GM19463 (cell line): ENCODE measurements around the gene BAIAP2L1.
"Not testable (repeated sequence)": the region's sequence is repeated elsewhere in the genome, so short reads cannot be mapped to it uniquely, and the experiment has no call there.

Experiments used
- ATAC-seq: cut with Tn5 transposase; IDR thresholded peaks from one replicate; pipeline ENCODE4 v1.9.1; 2021; ENCODE audit warnings: mild to moderate bottlenecking, moderate library complexity; ENCODE audit not compliant: unreplicated experiment

The BAIAP2L1 gene

GRCh38 chr7:98323597-98324322 lies 77.1 kb downstream of the BAIAP2L1 start:
- no peak for ATAC-seq

DNA sequence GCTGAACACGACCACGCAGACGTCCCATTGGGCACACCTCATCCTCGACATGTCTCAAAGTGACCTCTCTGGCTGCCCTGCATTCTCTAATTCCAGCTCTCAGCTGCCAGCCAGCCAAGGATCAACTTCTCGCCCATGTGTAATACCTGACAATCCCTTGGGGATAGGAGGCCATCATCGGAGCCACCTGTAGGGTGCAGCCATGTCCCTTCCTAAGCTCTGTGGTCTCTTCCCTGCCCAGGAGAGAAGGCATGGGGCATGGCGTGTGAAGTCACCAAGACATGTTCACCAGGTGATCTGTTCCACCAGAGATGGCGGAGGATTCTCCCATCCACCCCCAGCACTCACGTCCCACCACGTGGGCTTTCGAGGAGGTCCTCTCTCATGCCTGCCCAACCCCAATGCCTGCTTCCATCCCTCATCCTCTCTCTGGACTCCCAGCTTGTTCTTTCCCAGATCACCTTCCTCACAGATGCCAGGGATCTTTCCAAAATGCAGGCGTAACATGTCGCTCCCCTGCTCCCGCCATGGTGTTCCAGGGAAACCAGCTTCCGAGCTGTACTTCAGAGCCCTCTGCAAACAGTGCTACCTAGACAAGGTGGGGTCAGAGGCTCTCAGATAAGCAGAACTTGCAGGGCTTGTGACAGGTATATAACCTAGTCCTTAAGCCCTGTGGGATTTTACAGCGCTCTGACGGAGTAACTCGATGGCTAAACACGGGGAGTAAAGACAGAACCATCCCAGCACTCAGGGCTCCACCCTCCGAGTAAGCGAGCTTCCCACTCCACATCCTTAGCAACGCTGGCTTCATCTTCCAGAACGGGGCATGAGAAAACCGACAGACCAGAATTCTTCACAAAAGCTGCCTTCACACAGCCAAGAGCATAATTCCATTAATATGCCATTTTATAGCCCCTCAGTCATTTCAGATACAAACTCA lies 78.3 kb downstream of the BAIAP2L1 start:
- no peak for ATAC-seq

- ATAC-seq: no peak
Observed at GRCh38 chr7:98321301-98321700, 79.6 kb downstream of the BAIAP2L1 start.

GRCh38 chr7:98319176-98319575 lies 81.7 kb downstream of the BAIAP2L1 start:
- ATAC-seq: no peak

DNA sequence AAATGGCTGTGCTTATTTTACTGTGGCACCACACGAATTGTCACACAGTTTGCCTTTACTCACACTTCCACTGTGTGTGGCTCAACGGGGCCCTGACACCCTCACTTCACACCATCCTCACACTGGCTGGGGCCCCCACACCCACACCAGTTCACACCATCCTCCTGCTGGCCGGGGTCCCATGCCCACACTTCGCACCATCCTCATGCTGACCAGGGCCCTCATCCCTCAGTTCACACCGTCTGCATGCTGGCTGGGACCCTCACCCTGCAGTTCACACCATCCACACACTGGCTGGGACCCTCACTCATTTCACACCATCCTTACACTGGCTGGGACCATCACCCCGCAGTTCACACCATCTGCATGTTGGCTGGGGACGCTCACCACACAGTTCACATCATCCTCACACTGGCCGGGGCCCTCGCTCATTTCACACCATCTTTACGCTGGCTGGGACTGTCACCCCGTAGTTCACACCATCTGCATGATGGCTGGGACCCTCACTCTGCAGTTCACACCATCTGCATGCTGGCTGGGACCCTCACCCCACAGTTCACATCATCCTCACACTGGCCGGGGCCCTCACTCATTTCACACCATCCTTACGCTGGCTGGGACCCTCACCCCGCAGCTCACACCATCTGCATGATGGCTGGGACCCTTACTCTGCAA lies 83.4 kb downstream of the BAIAP2L1 start:
- ATAC-seq: no peak

DNA sequence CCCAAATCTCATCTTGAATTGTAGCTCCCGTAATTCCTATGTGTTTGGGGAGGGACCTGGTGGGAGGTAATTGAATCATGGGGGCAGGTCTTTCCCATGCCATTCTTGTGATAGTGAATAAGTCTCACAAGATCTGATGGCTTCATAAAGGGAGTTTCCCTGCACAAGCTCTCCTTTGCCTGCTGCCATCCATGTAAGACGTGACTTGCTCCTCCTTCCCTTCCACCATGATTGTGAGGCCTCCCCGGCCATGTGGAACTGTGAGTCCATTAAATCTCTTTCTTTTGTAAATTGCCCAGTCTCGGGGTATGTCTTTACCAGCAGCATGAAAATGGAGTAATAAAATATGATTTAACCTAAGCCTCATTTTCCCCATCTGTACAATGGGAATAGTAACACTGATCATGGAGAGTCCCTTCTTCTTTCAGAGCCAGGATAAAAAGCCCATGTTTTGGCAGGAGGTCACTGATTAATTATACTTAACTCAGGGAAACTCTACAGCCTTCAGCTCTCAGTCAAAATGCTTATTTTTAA lies 84.8 kb downstream of the BAIAP2L1 start:
- not testable (repeated sequence) for ATAC-seq

GRCh38 chr7:98315318-98315993 lies 85.4 kb downstream of the BAIAP2L1 start:
- ATAC-seq: peak; percentile 63

- ATAC-seq: no peak
Observed at GRCh38 chr7:98314469-98314868, 86.4 kb downstream of the BAIAP2L1 start.

- ATAC-seq: no peak
Observed at GRCh38 chr7:98312201-98312600, 88.7 kb downstream of the BAIAP2L1 start.

DNA sequence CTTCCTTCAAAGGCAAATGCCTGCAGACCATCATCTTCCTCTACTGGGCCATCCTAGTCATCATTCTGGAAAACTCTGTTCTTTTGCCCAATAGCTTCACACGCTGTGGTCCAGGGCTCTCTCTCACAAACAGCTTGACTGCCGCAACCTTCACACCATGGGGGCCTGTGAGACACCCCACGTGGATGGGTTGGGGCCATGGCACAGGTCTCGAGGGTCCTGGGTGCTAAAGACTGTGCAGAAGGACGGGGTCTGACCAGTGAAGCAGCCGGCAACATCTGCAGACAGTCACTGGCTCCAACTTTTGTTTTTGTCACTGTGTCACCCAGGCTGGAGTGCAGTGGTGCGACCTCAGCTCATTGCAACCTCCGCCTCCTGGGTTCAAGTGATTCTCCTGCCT lies 91.3 kb downstream of the BAIAP2L1 start:
- no peak for ATAC-seq

DNA sequence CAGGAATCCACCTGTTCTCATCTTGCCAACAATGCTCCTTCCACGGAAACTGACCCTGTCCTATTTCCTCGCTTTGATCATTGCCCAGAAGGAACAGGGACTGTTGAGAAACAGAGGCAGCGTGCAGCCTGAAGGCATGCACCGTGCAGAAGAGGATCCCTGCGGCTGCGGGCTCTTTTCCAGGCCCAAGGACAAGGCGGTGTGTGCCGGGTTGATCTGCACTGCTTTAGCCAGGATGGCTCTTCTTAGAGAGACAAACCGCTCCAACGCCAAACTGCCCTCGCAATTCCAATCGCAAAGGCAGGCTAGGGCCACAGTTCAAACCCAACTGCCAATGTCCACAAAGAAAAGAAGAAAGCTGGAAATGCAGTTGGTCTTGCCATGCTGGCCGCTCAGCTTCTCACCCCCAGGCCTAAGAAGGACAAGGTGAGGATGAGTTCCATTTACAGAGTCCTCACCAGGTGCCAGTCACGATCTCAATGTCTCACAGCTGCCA lies 92.9 kb downstream of the BAIAP2L1 start:
- ATAC-seq: no peak

DNA sequence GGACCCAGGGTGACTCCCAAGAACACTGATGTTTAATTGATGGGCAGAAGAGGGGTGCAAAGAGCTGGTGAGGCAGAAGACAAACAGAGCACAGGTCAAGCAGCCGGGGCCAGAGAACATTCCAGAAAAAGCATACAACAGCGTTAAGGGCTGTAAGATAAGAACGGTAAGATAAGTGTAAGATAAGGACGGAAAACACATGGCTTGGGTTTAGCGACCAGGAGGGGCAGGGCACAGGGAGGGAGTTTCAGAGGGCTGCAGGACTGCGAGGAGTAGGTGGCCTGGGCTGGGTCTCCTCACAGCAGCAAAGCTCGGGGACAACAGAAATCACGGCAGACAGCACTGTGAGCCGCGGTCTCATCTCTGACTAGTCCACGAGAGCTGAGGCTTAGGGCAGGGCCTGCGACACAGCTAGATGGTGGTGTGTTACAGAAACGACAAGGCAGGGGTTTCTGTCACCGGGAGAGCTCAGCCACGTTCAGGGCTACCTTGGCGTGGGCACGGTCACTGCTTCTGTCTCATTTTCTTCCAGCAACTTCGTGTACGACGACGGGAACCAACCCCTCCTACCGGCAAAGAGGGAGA lies 94.8 kb downstream of the BAIAP2L1 start:
- ATAC-seq: no peak

GRCh38 chr7:98303906-98304305 lies 97.0 kb downstream of the BAIAP2L1 start:
- no peak for ATAC-seq

DNA sequence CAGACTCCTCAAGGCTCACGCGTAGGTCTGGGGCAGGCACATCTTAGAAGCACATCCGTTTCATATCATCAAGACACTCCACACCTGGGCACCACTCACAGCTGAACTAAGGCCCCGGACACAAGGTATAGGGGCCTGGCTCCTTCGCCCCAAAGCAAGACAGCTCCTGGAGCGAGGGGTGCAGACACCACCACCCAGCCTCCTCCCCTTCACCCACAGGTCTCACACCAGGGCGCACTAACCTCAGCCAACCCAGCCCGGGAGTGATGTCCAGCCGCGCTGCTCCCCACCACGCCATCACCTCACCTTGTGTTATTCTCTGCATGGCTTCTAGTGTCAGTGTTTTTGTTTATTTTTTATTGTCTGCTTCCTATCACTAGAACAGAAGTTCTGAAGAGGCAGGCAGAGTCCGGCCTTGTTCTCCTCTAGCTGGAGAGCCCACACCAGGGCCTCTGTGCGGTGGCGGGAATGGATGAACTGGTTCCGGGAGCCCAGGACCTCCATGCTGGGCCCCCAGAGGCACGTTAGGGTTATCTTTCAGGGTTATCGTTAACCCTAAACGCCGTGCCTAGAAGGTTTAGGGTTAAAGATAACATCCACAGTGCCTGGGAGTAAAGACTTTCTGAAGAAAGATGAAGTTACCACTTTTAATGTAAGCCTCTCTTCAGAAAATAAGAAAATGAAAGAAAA lies 97.6 kb downstream of the BAIAP2L1 start:
- ATAC-seq: no peak

DNA sequence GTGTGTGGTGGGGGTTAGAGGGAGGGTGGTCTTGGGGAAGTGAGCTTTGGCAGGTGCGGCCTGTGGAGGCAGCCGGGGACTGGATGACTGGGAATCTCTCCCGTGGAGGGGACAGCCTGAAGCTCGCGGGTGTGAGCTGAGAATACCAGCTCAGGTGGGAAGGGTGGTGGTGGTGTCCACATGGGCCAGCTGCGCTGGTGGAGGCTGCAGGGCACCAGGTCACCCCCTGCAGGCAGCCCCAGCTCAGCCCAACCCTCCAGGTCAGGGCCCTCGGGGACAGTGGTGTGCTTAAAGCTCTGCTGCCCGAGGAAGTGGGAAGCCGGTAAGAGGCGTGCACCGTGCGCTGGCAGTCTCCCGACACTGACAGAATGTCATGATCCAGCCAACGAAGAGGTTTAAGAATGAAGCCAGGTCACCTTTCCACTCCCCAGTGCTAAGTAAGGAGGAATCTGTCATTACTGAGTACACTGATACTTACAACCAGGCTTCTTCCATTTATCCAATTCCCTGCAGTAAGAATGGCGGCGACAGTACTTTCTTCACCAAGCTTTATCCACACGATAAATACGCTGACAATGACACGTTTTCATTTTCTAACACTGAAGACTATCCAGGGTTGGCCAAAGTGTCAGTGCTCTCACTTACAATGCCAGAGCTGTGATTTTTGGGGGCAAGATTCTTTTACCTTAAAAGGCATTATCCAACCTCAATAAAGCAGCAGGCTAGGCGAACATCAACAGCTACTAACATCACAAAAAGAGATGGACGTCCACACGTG lies 99.0 kb downstream of the BAIAP2L1 start:
- ATAC-seq: no peak

DNA sequence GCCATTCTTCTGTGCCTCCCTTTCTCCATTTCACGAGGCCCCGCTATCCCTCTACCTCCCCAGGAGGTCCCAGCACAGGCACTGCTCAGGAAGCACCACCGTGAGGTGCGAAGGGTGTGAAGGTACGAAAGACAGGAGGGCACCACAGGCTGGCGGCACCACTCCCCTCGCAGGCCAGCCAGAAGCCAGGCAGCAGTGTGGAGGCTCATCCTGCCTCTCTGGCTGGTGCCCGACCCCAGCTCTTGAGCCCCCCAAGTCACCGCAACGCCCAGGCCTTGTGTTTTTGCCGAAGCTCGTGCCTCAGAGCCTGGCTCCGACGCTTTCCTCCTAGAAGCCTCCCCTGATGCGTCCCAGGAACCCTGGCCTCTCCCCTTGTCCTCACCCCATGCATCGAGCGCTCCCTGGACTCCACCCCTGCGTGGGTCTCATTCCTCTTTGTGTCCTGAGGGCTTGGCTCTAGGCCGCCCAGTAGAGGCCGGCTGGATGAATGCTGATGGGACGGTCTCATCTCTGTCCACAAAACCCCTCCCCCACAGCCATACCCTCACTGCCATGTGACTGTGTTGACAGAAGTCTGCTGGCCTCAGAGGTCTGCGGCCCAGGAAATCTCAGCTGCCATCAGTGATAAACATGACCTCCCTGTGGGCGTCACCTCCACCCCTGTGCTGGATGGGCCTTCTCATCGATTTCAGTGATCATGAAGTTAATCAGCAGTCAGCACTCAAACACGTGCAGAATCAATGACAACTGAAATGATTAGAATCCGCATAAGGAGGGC lies 100.1 kb downstream of the BAIAP2L1 start:
- ATAC-seq: no peak

GRCh38 chr7:98297626-98298286 lies 103.1 kb downstream of the BAIAP2L1 start:
- no peak for ATAC-seq
